Measurements from ENCODE around the gene ZNF14. TPM values are rescaled to one million over a fixed set of nuclear protein-coding genes. Genes with fewer than 3 reads are reported as not detected.

ZNF14 gene
- total and polyA plus RNA-seq, 9 of the 15 experiments (the other 6 are each of a cell fraction or from before 2014, with no cell fraction given), result 1.9 to 7.0 (median 4.0) TPM

DNA sequence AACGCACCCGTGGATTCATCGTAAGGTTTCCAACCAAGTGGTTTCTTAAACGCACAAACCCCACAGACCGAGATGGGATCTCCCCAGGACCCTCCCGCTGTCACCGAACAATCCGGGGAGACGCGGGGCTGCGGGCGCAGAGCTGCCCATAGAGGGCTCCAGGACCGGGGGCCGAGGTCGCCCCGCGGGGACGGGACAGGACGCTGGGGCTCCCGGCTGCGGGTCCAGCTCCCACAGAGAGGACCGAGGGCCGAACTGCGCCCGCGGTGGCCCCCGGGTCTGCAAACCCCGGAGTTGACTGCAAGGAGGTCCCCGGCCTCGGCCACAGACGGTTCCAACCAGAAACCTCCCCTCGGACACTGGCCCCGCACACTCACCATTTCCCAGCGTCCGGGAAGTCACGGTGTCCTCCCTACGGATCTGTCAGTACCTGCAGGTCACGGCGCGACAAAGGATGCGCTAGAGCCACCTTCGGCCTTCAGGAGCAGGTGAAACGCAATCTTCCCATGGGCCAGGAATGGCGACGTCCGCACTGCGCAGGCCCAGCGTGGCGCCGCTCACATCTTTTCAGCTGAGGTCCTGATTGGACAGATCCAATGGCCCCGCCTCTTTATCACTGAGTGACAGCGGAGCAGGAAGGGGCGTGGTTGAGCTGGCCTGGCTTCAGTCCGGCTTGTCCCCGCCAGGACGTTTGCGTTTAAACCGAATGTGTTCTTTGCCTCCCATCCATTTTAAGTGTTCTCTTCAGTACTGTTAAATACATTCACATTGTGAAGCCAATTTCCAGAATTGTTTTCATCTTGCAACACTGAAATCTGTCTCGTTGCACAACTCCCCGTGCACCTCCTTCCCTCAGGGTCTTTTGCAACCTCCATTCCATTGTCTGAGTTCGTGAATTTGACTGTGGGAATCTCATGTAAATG, at the start of gene ZNF14 (continued):
- TF ChIP-seq, protein P1, sequence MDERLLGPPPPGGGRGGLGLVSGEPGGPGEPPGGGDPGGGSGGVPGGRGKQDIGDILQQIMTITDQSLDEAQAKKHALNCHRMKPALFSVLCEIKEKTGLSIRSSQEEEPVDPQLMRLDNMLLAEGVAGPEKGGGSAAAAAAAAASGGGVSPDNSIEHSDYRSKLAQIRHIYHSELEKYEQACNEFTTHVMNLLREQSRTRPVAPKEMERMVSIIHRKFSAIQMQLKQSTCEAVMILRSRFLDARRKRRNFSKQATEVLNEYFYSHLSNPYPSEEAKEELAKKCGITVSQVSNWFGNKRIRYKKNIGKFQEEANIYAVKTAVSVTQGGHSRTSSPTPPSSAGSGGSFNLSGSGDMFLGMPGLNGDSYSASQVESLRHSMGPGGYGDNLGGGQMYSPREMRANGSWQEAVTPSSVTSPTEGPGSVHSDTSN (CRISPR knock-in tag; IDR thresholded peaks at IDR 0.05; ENCODE audit: low read depth), result peak; percentile 97
- TF ChIP-seq, protein P1 (tag; conservative IDR thresholded peaks at IDR 0.05; ENCODE audit: low read depth), result peak; percentile 96
- TF ChIP-seq LEF1 (IDR thresholded peaks at IDR 0.05) (no peak), SP1 (CRISPR knock-in tag; IDR thresholded peaks at IDR 0.05) (peak; percentile 68), ZNF780A (CRISPR knock-in tag; IDR thresholded peaks at IDR 0.05) (no peak), TAF1 (IDR thresholded peaks at IDR 0.05; ENCODE audit: control insufficient read depth, extremely low read depth, insufficient read depth, low read length, severe bottlenecking) (peak; percentile 52), ATF1 (CRISPR knock-in tag; IDR thresholded peaks at IDR 0.05) (no peak), ATF1 (tag; IDR thresholded peaks at IDR 0.05) (peak; percentile 70), ZNF445 (CRISPR knock-in tag; IDR thresholded peaks at IDR 0.05; ENCODE audit: low read depth) (no peak), ZBTB17 (CRISPR knock-in tag; IDR thresholded peaks at IDR 0.05) (peak; percentile 53; the same call in 1 of the 2 replicates), CHCHD3 (CRISPR knock-in tag; IDR thresholded peaks at IDR 0.05) (no peak), GABPB2 (CRISPR knock-in tag; conservative IDR thresholded peaks at IDR 0.05) (no peak), ILF3 (IDR thresholded peaks at IDR 0.05; ENCODE audit: borderline replicate concordance) (no peak)
- TF ChIP-seq, protein P2, sequence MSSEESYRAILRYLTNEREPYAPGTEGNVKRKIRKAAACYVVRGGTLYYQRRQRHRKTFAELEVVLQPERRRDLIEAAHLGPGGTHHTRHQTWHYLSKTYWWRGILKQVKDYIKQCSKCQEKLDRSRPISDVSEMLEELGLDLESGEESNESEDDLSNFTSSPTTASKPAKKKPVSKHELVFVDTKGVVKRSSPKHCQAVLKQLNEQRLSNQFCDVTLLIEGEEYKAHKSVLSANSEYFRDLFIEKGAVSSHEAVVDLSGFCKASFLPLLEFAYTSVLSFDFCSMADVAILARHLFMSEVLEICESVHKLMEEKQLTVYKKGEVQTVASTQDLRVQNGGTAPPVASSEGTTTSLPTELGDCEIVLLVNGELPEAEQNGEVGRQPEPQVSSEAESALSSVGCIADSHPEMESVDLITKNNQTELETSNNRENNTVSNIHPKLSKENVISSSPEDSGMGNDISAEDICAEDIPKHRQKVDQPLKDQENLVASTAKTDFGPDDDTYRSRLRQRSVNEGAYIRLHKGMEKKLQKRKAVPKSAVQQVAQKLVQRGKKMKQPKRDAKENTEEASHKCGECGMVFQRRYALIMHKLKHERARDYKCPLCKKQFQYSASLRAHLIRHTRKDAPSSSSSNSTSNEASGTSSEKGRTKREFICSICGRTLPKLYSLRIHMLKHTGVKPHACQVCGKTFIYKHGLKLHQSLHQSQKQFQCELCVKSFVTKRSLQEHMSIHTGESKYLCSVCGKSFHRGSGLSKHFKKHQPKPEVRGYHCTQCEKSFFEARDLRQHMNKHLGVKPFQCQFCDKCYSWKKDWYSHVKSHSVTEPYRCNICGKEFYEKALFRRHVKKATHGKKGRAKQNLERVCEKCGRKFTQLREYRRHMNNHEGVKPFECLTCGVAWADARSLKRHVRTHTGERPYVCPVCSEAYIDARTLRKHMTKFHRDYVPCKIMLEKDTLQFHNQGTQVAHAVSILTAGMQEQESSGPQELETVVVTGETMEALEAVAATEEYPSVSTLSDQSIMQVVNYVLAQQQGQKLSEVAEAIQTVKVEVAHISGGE (CRISPR knock-in tag; IDR thresholded peaks at IDR 0.05), result no peak
- TF ChIP-seq, protein P3, sequence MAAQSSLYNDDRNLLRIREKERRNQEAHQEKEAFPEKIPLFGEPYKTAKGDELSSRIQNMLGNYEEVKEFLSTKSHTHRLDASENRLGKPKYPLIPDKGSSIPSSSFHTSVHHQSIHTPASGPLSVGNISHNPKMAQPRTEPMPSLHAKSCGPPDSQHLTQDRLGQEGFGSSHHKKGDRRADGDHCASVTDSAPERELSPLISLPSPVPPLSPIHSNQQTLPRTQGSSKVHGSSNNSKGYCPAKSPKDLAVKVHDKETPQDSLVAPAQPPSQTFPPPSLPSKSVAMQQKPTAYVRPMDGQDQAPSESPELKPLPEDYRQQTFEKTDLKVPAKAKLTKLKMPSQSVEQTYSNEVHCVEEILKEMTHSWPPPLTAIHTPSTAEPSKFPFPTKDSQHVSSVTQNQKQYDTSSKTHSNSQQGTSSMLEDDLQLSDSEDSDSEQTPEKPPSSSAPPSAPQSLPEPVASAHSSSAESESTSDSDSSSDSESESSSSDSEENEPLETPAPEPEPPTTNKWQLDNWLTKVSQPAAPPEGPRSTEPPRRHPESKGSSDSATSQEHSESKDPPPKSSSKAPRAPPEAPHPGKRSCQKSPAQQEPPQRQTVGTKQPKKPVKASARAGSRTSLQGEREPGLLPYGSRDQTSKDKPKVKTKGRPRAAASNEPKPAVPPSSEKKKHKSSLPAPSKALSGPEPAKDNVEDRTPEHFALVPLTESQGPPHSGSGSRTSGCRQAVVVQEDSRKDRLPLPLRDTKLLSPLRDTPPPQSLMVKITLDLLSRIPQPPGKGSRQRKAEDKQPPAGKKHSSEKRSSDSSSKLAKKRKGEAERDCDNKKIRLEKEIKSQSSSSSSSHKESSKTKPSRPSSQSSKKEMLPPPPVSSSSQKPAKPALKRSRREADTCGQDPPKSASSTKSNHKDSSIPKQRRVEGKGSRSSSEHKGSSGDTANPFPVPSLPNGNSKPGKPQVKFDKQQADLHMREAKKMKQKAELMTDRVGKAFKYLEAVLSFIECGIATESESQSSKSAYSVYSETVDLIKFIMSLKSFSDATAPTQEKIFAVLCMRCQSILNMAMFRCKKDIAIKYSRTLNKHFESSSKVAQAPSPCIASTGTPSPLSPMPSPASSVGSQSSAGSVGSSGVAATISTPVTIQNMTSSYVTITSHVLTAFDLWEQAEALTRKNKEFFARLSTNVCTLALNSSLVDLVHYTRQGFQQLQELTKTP (IDR thresholded peaks at IDR 0.05; ENCODE audit: low read depth in 1 of 2, partially characterized antibody in 2 of 2), result no peak

All from K562 (cell line).